Measurements from ENCODE around the gene SLC30A5.
"Not testable (repeated sequence)": the region's sequence is repeated elsewhere in the genome, so short reads cannot be mapped to it uniquely, and the experiment has no call there.

SLC30A5 gene

GRCh38 chr5:69105996-69106906 is 12.4 kb downstream of the SLC30A5 start:
- DNase-seq (ENCODE audit: low read depth), result no peak

- peak; percentile 48 for DNase-seq (ENCODE audit: low read depth)
Measured at GRCh38 chr5:69108367-69108766, 14.6 kb downstream of the SLC30A5 start.

GRCh38 chr5:69113851-69114250 is 20.0 kb downstream of the SLC30A5 start:
- no peak for DNase-seq (ENCODE audit: low read depth)

GRCh38 chr5:69115526-69115925 is 21.7 kb downstream of the SLC30A5 start:
- no peak for DNase-seq (ENCODE audit: low read depth)

GRCh38 chr5:69129413-69129812 is 35.6 kb downstream of the SLC30A5 start:
- peak; percentile 95 for DNase-seq (ENCODE audit: low read depth)

GRCh38 chr5:69130241-69130640 is 36.4 kb downstream of the SLC30A5 start:
- DNase-seq (ENCODE audit: low read depth), result peak; percentile 73

- DNase-seq (ENCODE audit: low read depth), result no peak
Measured at GRCh38 chr5:69131304-69131703, 37.5 kb downstream of the SLC30A5 start.

- no peak for DNase-seq (ENCODE audit: low read depth)
Measured at GRCh38 chr5:69134126-69134525, 40.3 kb downstream of the SLC30A5 start.

- peak; percentile 27 for DNase-seq (ENCODE audit: low read depth)
Measured at GRCh38 chr5:69136293-69136692, 42.5 kb downstream of the SLC30A5 start.

GRCh38 chr5:69137208-69137607 is 43.4 kb downstream of the SLC30A5 start:
- not testable (repeated sequence) for DNase-seq (ENCODE audit: low read depth)

- no peak for DNase-seq (ENCODE audit: low read depth)
Measured at GRCh38 chr5:69137807-69138206, 44.0 kb downstream of the SLC30A5 start.

- no peak for DNase-seq (ENCODE audit: low read depth)
Measured at GRCh38 chr5:69138766-69139165, 45.0 kb downstream of the SLC30A5 start.

GRCh38 chr5:69140239-69140638 is 46.4 kb downstream of the SLC30A5 start:
- not testable (repeated sequence) for DNase-seq (ENCODE audit: low read depth)

GRCh38 chr5:69140827-69141226 is 47.0 kb downstream of the SLC30A5 start:
- no peak for DNase-seq (ENCODE audit: low read depth)

- DNase-seq (ENCODE audit: low read depth), result not testable (repeated sequence)
Measured at GRCh38 chr5:69148576-69148975, 54.8 kb downstream of the SLC30A5 start.

GRCh38 chr5:69148981-69149675 is 55.3 kb downstream of the SLC30A5 start:
- no peak for DNase-seq (ENCODE audit: low read depth)

- DNase-seq (ENCODE audit: low read depth), result no peak
Measured at GRCh38 chr5:69149676-69150010, 55.8 kb downstream of the SLC30A5 start.

GRCh38 chr5:69152731-69153130 is 58.9 kb downstream of the SLC30A5 start:
- no peak for DNase-seq (ENCODE audit: low read depth)

- DNase-seq (ENCODE audit: low read depth), result no peak
Measured at GRCh38 chr5:69156456-69156855, 62.6 kb downstream of the SLC30A5 start.

- DNase-seq (ENCODE audit: low read depth), result no peak
Measured at GRCh38 chr5:69158039-69158438, 64.2 kb downstream of the SLC30A5 start.

GRCh38 chr5:69160651-69161050 is 66.8 kb downstream of the SLC30A5 start:
- DNase-seq (ENCODE audit: low read depth), result no peak

GRCh38 chr5:69166686-69167492 is 73.1 kb downstream of the SLC30A5 start, which contains the start of gene CCNB1:
Gene CCNB1 (plus strand): TSS chr5:69167150. CDS start chr5:69167263, 113 bp downstream.
- peak; percentile 93 for DNase-seq (ENCODE audit: low read depth)
